Naive thymus-derived CD8-positive, alpha-beta T cell (primary cell): ENCODE measurements around the gene CCT8L2. TPM values are rescaled to one million over a fixed set of nuclear protein-coding genes. Genes with fewer than 3 reads are reported as not detected.
"Not testable (repeated sequence)": the region's sequence is repeated elsewhere in the genome, so short reads cannot be mapped to it uniquely, and the experiment has no call there.

ENCODE experiments used
- ATAC-seq, 2 donors: fragments of 150-1000 bp; cut with Tn5 transposase in 1 of 2; sonication (Bioruptor Pico), chemical (Tn5 transposase) in 1 of 2; 1 replicate in 1 of 2; 2 replicates in 1 of 2; pipeline ENCODE4 v1.10.0; 2021; ENCODE audit warnings: mild to moderate bottlenecking in 2 of 2, moderate library complexity in 2 of 2
- POLR2A ChIA-PET: fragments of 350-600 bp; sonication (Branson Sonifier 250); formaldehyde crosslinking; loops from one replicate; lab custom pipeline; 2021; ENCODE audit warnings: antibody characterized with exemption; lab: Charles Lee
- DNase-seq, 10 donors: peaks; one replicate each; pipeline versions ENCODE4 v3.0.0 to v3.0.0-alpha.2; 2020 to 2022
- H3K27ac Mint-ChIP-seq, 10 donors: one replicate each; pipeline ENCODE4 v1.8.0; 2020 to 2022; ENCODE audit warnings: mild to moderate bottlenecking in 10 of 10, mixed read lengths in 10 of 10, moderate library complexity in 4 of 10, inconsistent platforms in 1 of 10
- H3K27me3 Mint-ChIP-seq, 5 donors: one replicate each; pipeline ENCODE4 v1.8.0; 2021 to 2022; ENCODE audit warnings: mixed read lengths in 5 of 5
- H3K36me3 Mint-ChIP-seq, 3 donors: one replicate each; pipeline ENCODE4 v1.8.0; 2020 to 2022; ENCODE audit warnings: mixed read lengths in 3 of 3, mild to moderate bottlenecking in 2 of 3, inconsistent platforms in 1 of 3
- H3K4me1 Mint-ChIP-seq, 4 donors: one replicate each; pipeline ENCODE4 v1.8.0; 2021 to 2022; ENCODE audit warnings: mixed read lengths in 4 of 4
- H3K4me3 Mint-ChIP-seq, 10 donors: one replicate each; pipeline ENCODE4 v1.8.0; 2020 to 2022; ENCODE audit warnings: mild to moderate bottlenecking in 10 of 10, mixed read lengths in 10 of 10, moderate library complexity in 6 of 10, inconsistent platforms in 1 of 10
- H3K9me3 Mint-ChIP-seq, 9 donors: one replicate each; pipeline ENCODE4 v1.8.0; 2020 to 2022; ENCODE audit warnings: mixed read lengths in 9 of 9, mild to moderate bottlenecking in 3 of 9, inconsistent platforms in 1 of 9, moderate library complexity in 1 of 9
- polyA plus RNA-seq, 3 donors: library from polyadenylated mRNA; unstranded; fragments of 300-500 nt; fragmentation: Illumina TruSeq; gene quantifications; one replicate each; pipeline ENCODE4 v1.2.3, GENCODE V29; 2021
- total RNA-seq, 8 experiments: library from RNA in 2 of 8; stranded (reverse) in 2 of 8; gene quantifications; one replicate each; pipeline ENCODE4 v1.2.3 and lab custom pipeline; 2021 to 2026

The CCT8L2 gene
- total and polyA plus RNA-seq, 5 experiments from 2014 or later: not detected

- H3K9me3 Mint-ChIP-seq, POLR2A ChIA-PET, ATAC-seq, H3K36me3 Mint-ChIP-seq, H3K27ac Mint-ChIP-seq, DNase-seq: not testable (repeated sequence)
- peak overlapping the region in 2 of 10 donors; percentile 28 to 58 for H3K4me3 Mint-ChIP-seq
- H3K27me3 Mint-ChIP-seq: peaks cover 25 to 54% (median 33%) of the 10 kb centered on the region in 5 donors
- peaks cover 7 to 20% (median 16%) of the 10 kb centered on the region in 4 donors for H3K4me1 Mint-ChIP-seq
Measured at GRCh38 chr22:16604257-16604998, 11.8 kb upstream of the CCT8L2 start.

- Mint-ChIP-seq H3K27ac (peak overlapping the region in 2 of 10 donors; percentile 44 to 80), H3K4me1 (peaks cover 7 to 20% (median 16%) of the 10 kb centered on the region in 4 donors), H3K27me3 (peaks cover 23 to 52% (median 34%) of the 10 kb centered on the region in 5 donors), H3K4me3 (peak overlapping the region in 6 of 10 donors; percentile 10 to 86 (median 80))
- H3K9me3 Mint-ChIP-seq, POLR2A ChIA-PET, ATAC-seq, DNase-seq, H3K36me3 Mint-ChIP-seq: not testable (repeated sequence)
Measured at GRCh38 chr22:16603770-16604242, 11.2 kb upstream of the CCT8L2 start.

- peak in 1 of 10 donors; percentile 7 for DNase-seq
- peaks cover 0 to 5% (median 0%) of the 10 kb centered on the region in 9 donors for H3K9me3 Mint-ChIP-seq
- H3K36me3 Mint-ChIP-seq: no peaks in the 10 kb centered on the region
- H3K4me3 Mint-ChIP-seq: peak overlapping the region; percentile 57 to 88 (median 79)
- H3K27ac Mint-ChIP-seq: peak overlapping the region in 4 of 10 donors; percentile 10 to 86 (median 50)
- H3K27me3 Mint-ChIP-seq: peaks cover 19 to 50% (median 31%) of the 10 kb centered on the region in 5 donors
- ATAC-seq: peak; percentile 12 to 19
- peaks cover 7 to 20% (median 15%) of the 10 kb centered on the region in 4 donors for H3K4me1 Mint-ChIP-seq
- POLR2A ChIA-PET: no interaction called here
Measured at GRCh38 chr22:16603448-16603768, 10.8 kb upstream of the CCT8L2 start.

- peak overlapping the region in 8 of 10 donors; percentile 1 to 86 (median 59) for H3K27ac Mint-ChIP-seq
- peaks cover 7 to 20% (median 15%) of the 10 kb centered on the region in 4 donors for H3K4me1 Mint-ChIP-seq
- POLR2A ChIA-PET, H3K36me3 Mint-ChIP-seq, H3K9me3 Mint-ChIP-seq: not testable (repeated sequence)
- H3K27me3 Mint-ChIP-seq: peaks cover 17 to 46% (median 29%) of the 10 kb centered on the region in 5 donors
- DNase-seq (peak in 3 of 10 donors; percentile 0 to 24 (median 2)), ATAC-seq (peak; percentile 12 to 24)
- peak overlapping the region; percentile 57 to 88 (median 79) for H3K4me3 Mint-ChIP-seq
Measured at GRCh38 chr22:16602728-16603447, 10.3 kb upstream of the CCT8L2 start.

- DNase-seq (peak in 2 of 10 donors; percentile 4 to 21), ATAC-seq (peak; percentile 19 to 21)
- H3K27me3 Mint-ChIP-seq: peaks cover 17 to 45% (median 29%) of the 10 kb centered on the region in 5 donors
- H3K36me3 Mint-ChIP-seq, H3K9me3 Mint-ChIP-seq, POLR2A ChIA-PET: not testable (repeated sequence)
- H3K4me1 Mint-ChIP-seq: peaks cover 7 to 20% (median 15%) of the 10 kb centered on the region in 4 donors
- H3K4me3 Mint-ChIP-seq: peak overlapping the region; percentile 57 to 88 (median 79)
- peak overlapping the region in 6 of 10 donors; percentile 27 to 86 (median 52) for H3K27ac Mint-ChIP-seq
Measured at GRCh38 chr22:16602224-16602727, 9.7 kb upstream of the CCT8L2 start.

GRCh38 chr22:16601437-16602223, 9.0 kb upstream of the CCT8L2 start:
- H3K9me3 Mint-ChIP-seq: peaks cover 0 to 5% (median 0%) of the 10 kb centered on the region in 9 donors
- POLR2A ChIA-PET: no interaction called here
- H3K27ac Mint-ChIP-seq: peak overlapping the region in 1 of 10 donors; percentile 57
- no peaks in the 10 kb centered on the region for H3K36me3 Mint-ChIP-seq
- ATAC-seq: peak; percentile 50 to 64
- peak overlapping the region in 9 of 10 donors; percentile 42 to 80 (median 57) for H3K4me3 Mint-ChIP-seq
- H3K4me1 Mint-ChIP-seq: peaks cover 7 to 20% (median 15%) of the 10 kb centered on the region in 4 donors
- DNase-seq: peak in 4 of 10 donors; percentile 7 to 40 (median 24)
- peaks cover 14 to 45% (median 36%) of the 10 kb centered on the region in 5 donors for H3K27me3 Mint-ChIP-seq

- H3K4me3 Mint-ChIP-seq: peak overlapping the region; percentile 57 to 88 (median 77)
- peak overlapping the region in 5 of 10 donors; percentile 46 to 86 (median 75) for H3K27ac Mint-ChIP-seq
- POLR2A ChIA-PET, H3K36me3 Mint-ChIP-seq, H3K9me3 Mint-ChIP-seq: not testable (repeated sequence)
- peak in 1 of 2 donors; percentile 55 for ATAC-seq
- peak in 9 of 10 donors; percentile 24 to 77 (median 41) for DNase-seq
- H3K4me1 Mint-ChIP-seq: peaks cover 9 to 20% (median 15%) of the 10 kb centered on the region in 4 donors
- H3K27me3 Mint-ChIP-seq: peaks cover 18 to 47% (median 43%) of the 10 kb centered on the region in 5 donors
Measured at GRCh38 chr22:16600644-16601436, 8.2 kb upstream of the CCT8L2 start.

GRCh38 chr22:16599648-16600047, 7.0 kb upstream of the CCT8L2 start:
- H3K36me3 Mint-ChIP-seq, H3K9me3 Mint-ChIP-seq, DNase-seq, H3K27ac Mint-ChIP-seq, ATAC-seq, POLR2A ChIA-PET: not testable (repeated sequence)
- H3K27me3 Mint-ChIP-seq: peaks cover 23 to 52% (median 46%) of the 10 kb centered on the region in 5 donors
- peak overlapping the region in 3 of 10 donors; percentile 23 to 88 (median 29) for H3K4me3 Mint-ChIP-seq
- H3K4me1 Mint-ChIP-seq: peaks cover 9 to 20% (median 14%) of the 10 kb centered on the region in 4 donors

- H3K4me1 Mint-ChIP-seq, ATAC-seq, H3K36me3 Mint-ChIP-seq, H3K4me3 Mint-ChIP-seq, POLR2A ChIA-PET, DNase-seq, H3K27ac Mint-ChIP-seq, H3K9me3 Mint-ChIP-seq: not testable (repeated sequence)
- H3K27me3 Mint-ChIP-seq: peaks cover 17 to 46% (median 21%) of the 10 kb centered on the region in 5 donors
Measured at GRCh38 chr22:16595251-16595650, 2.6 kb upstream of the CCT8L2 start.

- H3K4me1 Mint-ChIP-seq: peaks cover 0 to 2% (median 0%) of the 10 kb centered on the region in 4 donors
- H3K36me3 Mint-ChIP-seq: no peaks in the 10 kb centered on the region
- POLR2A ChIA-PET: no interaction called here
- ATAC-seq: no peak
- DNase-seq: no peak
- peaks cover 0 to 2% (median 0%) of the 10 kb centered on the region in 9 donors for H3K9me3 Mint-ChIP-seq
- no peak overlapping the region for H3K27ac Mint-ChIP-seq
- no peak overlapping the region for H3K4me3 Mint-ChIP-seq
- peaks cover 12 to 35% (median 14%) of the 10 kb centered on the region in 5 donors for H3K27me3 Mint-ChIP-seq
Measured at GRCh38 chr22:16594026-16594425, 1.4 kb upstream of the CCT8L2 start.

GRCh38 chr22:16592231-16592630, 379 bp downstream of the CCT8L2 start:
- H3K36me3 Mint-ChIP-seq, H3K4me3 Mint-ChIP-seq, H3K9me3 Mint-ChIP-seq, ATAC-seq, DNase-seq, H3K4me1 Mint-ChIP-seq, POLR2A ChIA-PET, H3K27ac Mint-ChIP-seq: not testable (repeated sequence)
- H3K27me3 Mint-ChIP-seq: peaks cover 8 to 32% (median 14%) of the 10 kb centered on the region in 5 donors
